ENCODE measurements around the gene TNNI3K. TPM values are rescaled to one million over a fixed set of nuclear protein-coding genes. Genes with fewer than 3 reads are reported as not detected.

TNNI3K gene
- total and polyA plus RNA-seq, 2 of the 8 experiments (the other 6 are each of a cell fraction or from before 2014, with no cell fraction given): 0.41 to 0.48 TPM

DNA sequence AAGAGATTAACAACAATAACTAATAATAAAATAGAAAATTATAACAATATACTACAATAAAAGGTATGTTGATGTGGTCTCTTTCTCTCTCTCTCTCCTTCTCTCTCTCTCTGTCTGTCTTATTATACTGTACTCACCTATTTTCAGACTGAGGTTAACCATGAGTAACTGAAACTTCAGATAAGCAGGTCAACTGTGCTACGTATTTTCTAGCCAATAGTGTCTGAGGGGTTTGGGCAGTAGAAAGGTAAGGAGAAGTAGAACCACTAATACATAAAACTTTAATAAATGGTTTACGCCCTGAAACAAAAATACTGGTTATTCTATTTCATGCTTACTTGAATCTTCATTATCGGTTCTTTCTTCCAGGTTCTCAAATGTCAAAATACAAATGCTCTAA lies 348.2 kb downstream of the TNNI3K start:
- H3K79me2 ChIP-seq (ENCODE audit: control insufficient read depth in 1 of 2, insufficient read depth in 2 of 2, low read length in 2 of 2): no peaks in the 10 kb centered on the region
- H3K4me1 ChIP-seq (replicated peaks in 1 of 4; ENCODE audit: control insufficient read depth in 3 of 4, insufficient read depth in 4 of 4, low read length in 3 of 4): peaks cover 0 to 2% (median 0%) of the 10 kb centered on the region in 4 experiments; a peak in 1 of 7 replicates
- H3K27me3 ChIP-seq (replicated peaks in 1 of 4; ENCODE audit: control insufficient read depth in 3 of 4, extremely low read depth in 1 of 4, insufficient read depth in 3 of 4, low read length in 3 of 4): no peaks in the 10 kb centered on the region
- H4K8ac ChIP-seq (ENCODE audit: extremely low read depth, insufficient read depth, low read length): no peak overlapping the region
- H3K4ac ChIP-seq (replicated peaks; ENCODE audit: insufficient read length, low read depth, low read length): no peak overlapping the region
- no peak overlapping the region for H3K56ac ChIP-seq (replicated peaks; ENCODE audit: insufficient read length, low read depth, low read length)
- H4K5ac ChIP-seq (ENCODE audit: insufficient read length, low read depth, low read length): no peak overlapping the region
- ChIA-PET POLR2A (ENCODE audit: partially characterized antibody) (no interaction called here), CTCF (ENCODE audit: partially characterized antibody) (no interaction called here)
- H2AK5ac ChIP-seq (ENCODE audit: low read depth, low read length): no peak overlapping the region
- no peak overlapping the region for H2BK15ac ChIP-seq (ENCODE audit: low read length)
- no peaks in the 10 kb centered on the region for H4K20me1 ChIP-seq (replicated peaks in 1 of 2; ENCODE audit: control insufficient read depth in 1 of 2, insufficient read depth in 2 of 2, low read length in 2 of 2)
- no peak overlapping the region for H2AFZ ChIP-seq (ENCODE audit: low read length)
- DNase-seq (ENCODE audit: low read depth in 1 of 2, low spot score in 2 of 2): no peak
- no peak overlapping the region for H3K4me3 ChIP-seq (ENCODE audit: extremely low read depth in 1 of 4, insufficient read depth in 2 of 4, low read depth in 3 of 4, low read length in 4 of 4)
- H4K91ac ChIP-seq (replicated peaks; ENCODE audit: insufficient read length, low read length): no peak overlapping the region
- no peak overlapping the region for H3K23ac ChIP-seq (ENCODE audit: insufficient read length)
- H3K4me2 ChIP-seq (ENCODE audit: insufficient read depth in 1 of 2, low read depth in 2 of 2, low read length in 2 of 2): no peak overlapping the region
- H3K9ac ChIP-seq (replicated peaks in 1 of 4; ENCODE audit: extremely low read depth in 1 of 4, low read depth in 3 of 4, low read length in 3 of 4): no peak overlapping the region
- 90% methylated on average over 3 of the region's 3 CpGs; no CpG with 5 or more reads in 1 of the 2 experiments for WGBS, 2 experiments (ENCODE audit: extremely low coverage in 1 of 2, insufficient coverage in 1 of 2, insufficient read length in 1 of 2, insufficient replicate concordance in 2 of 2, low coverage in 1 of 2, low lambda C conversion rate in 2 of 2, missing lambda C conversion rate in 1 of 2)
- no peak overlapping the region for H2BK5ac ChIP-seq (ENCODE audit: low read depth, low read length)
- FAIRE-seq: no peak
- no peaks in the 10 kb centered on the region for H3K79me1 ChIP-seq (ENCODE audit: low read depth, low read length)
- H3K18ac ChIP-seq (ENCODE audit: extremely low read depth, low read length): no peak overlapping the region
- H3K27ac ChIP-seq (ENCODE audit: low read depth, low read length): no peak overlapping the region
- H2BK120ac ChIP-seq (replicated peaks; ENCODE audit: low read depth, low read length): no peak overlapping the region
- no peak overlapping the region for H2BK20ac ChIP-seq (ENCODE audit: low read length)
- no peak for TF ChIP-seq EZH2 (IDR thresholded peaks at IDR 0.05; ENCODE audit: low read depth, low read length, severe bottlenecking)
- TF ChIP-seq, protein P1, sequence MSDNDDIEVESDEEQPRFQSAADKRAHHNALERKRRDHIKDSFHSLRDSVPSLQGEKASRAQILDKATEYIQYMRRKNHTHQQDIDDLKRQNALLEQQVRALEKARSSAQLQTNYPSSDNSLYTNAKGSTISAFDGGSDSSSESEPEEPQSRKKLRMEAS (IDR thresholded peaks at IDR 0.05): no peak
- TF ChIP-seq SP1 (IDR thresholded peaks at IDR 0.05; ENCODE audit: low read depth, low read length): no peak
- no peak for TF ChIP-seq YY1 (IDR thresholded peaks at IDR 0.05; ENCODE audit: low read depth, low read length)
- H3K14ac ChIP-seq (ENCODE audit: insufficient read length): no peak overlapping the region
- no peaks in the 10 kb centered on the region for H3K36me3 ChIP-seq (ENCODE audit: control insufficient read depth in 2 of 4, insufficient read depth in 4 of 4, low read length in 3 of 4)
- no peak overlapping the region for H2BK12ac ChIP-seq (ENCODE audit: low read depth, low read length)
- no peaks in the 10 kb centered on the region for H3K9me3 ChIP-seq (ENCODE audit: insufficient read depth in 2 of 2, low read depth in 1 of 2, low read length in 1 of 2)
- no peaks in the 10 kb centered on the region for H3K23me2 ChIP-seq (ENCODE audit: low read depth, low read length)

Measured in H1 (cell line).